K562 (cell line): ENCODE data around the gene HSD17B11. TPM values are rescaled to one million over a fixed set of nuclear protein-coding genes. Genes with fewer than 3 reads are reported as not detected.

Experiments used
- ATAC-seq: fragments of 200-7000 bp; cut with Tn5 transposase; 3 replicates; pipeline ENCODE4 v1.9.1; 2020; ENCODE audit warnings: moderate library complexity
- BruUV-seq: library from RNA; stranded (reverse); fragments of 400-500 nt; replicated peaks from 2 replicates; lab custom pipeline; 2021; lab: Mats Ljungman, UMichigan
- CTCF ChIA-PET: fragments of 300-600 bp; formaldehyde crosslinking; extraction: SDS; loops from one replicate; lab custom pipeline; 2021; ENCODE audit warnings: low intra/inter-chr PET ratio; lab: Yijun Ruan, JAX
- POLR2A ChIA-PET: fragments of 300-600, 350-650 bp; sonication (Branson Sonifier 250); formaldehyde crosslinking; extraction: SDS; loops from one replicate; lab custom pipeline; 2021; ENCODE audit warnings: antibody characterized with exemption, inconsistent platforms; lab: Yijun Ruan, JAX
- DNase-seq, 4 experiments: peaks; one replicate each; pipeline versions ENCODE4 v3.0.0 to v3.0.0-alpha.2; 2011 to 2018; ENCODE audit warnings: low spot score in 3 of 4, mixed read lengths in 3 of 4; ENCODE audit errors: extremely low read depth in 1 of 4
- FAIRE-seq: peaks from 2 replicates; lab custom pipeline; 2011; peaks lifted over from hg19 to GRCh38; lab: Jason Lieb, UNC
- H2AFZ ChIP-seq: 2 replicates; pipeline ENCODE4 v1.6.0; 2011; ENCODE audit warnings: low read depth, low read length, control low read depth, inconsistent platforms
- H3K27ac ChIP-seq: fragments of 200-600 bp; 3 replicates; pipeline ENCODE4 v1.8.0; 2011; ENCODE audit warnings: low read depth, mild to moderate bottlenecking, control low read depth, inconsistent platforms, low read length, moderate library complexity, mixed read lengths; ENCODE audit errors: extremely low read depth
- H3K27me3 ChIP-seq, 2 experiments: fragments of 300-600 bp in 1 of 2; 2 replicates in 1 of 2; 3 replicates in 1 of 2; pipeline versions ENCODE4 v1.6.0 to v1.8.0; 2011; ENCODE audit warnings: inconsistent platforms in 2 of 2, low read length in 2 of 2, mild to moderate bottlenecking in 1 of 2, mixed read lengths in 1 of 2, moderate library complexity in 1 of 2; ENCODE audit not compliant: control insufficient read depth in 2 of 2, insufficient read depth in 2 of 2
- H3K36me3 ChIP-seq: fragments of 300-600 bp; 3 replicates; pipeline ENCODE4 v1.8.0; 2011; ENCODE audit warnings: mild to moderate bottlenecking, low read length, inconsistent platforms; ENCODE audit not compliant: control insufficient read depth, insufficient read depth
- H3K4me1 ChIP-seq, 2 experiments: fragments of 200-600 bp in 1 of 2; replicated peaks in 1 of 2; 2 replicates in 1 of 2; 3 replicates in 1 of 2; pipeline versions ENCODE4 v1.5.1 to v1.8.0; 2011; ENCODE audit warnings: inconsistent platforms in 2 of 2, low read length in 2 of 2, mild to moderate bottlenecking in 1 of 2, mixed read lengths in 1 of 2, moderate library complexity in 1 of 2; ENCODE audit not compliant: control insufficient read depth in 2 of 2, insufficient read depth in 2 of 2
- H3K4me2 ChIP-seq: 2 replicates; pipeline ENCODE4 v1.6.1; 2011; ENCODE audit warnings: low read length, control low read depth, inconsistent platforms, mixed read lengths; ENCODE audit not compliant: insufficient read depth
- H3K4me3 ChIP-seq: fragments of 200-600 bp; sonication (generic), shearing (Covaris generic); 2 replicates; pipeline ENCODE4 v1.5.1; 2016; ENCODE audit warnings: control low read depth, inconsistent platforms
- H3K79me2 ChIP-seq: fragments of 200-600 bp; 3 replicates; pipeline ENCODE4 v1.8.0; 2011; ENCODE audit warnings: low read length, inconsistent platforms; ENCODE audit not compliant: control insufficient read depth, insufficient read depth
- H3K9ac ChIP-seq, 2 experiments: 2 replicates each; pipeline versions ENCODE4 v1.6.0 to v1.6.1; 2011; ENCODE audit warnings: low read depth in 2 of 2, low read length in 2 of 2, control low read depth in 1 of 2, inconsistent platforms in 1 of 2, mild to moderate bottlenecking in 1 of 2, mixed read lengths in 1 of 2; ENCODE audit not compliant: insufficient read depth in 1 of 2
- H3K9me1 ChIP-seq: one replicate; pipeline ENCODE4 v1.6.0; 2011; ENCODE audit warnings: inconsistent platforms, mild to moderate bottlenecking, low read length, moderate library complexity; ENCODE audit not compliant: control insufficient read depth, insufficient read depth
- H3K9me3 ChIP-seq: replicated peaks from 2 replicates; pipeline ENCODE4 v1.5.1; 2011; ENCODE audit warnings: low read depth, low read length, inconsistent platforms; ENCODE audit not compliant: control insufficient read depth, insufficient read depth
- H4K20me1 ChIP-seq: replicated peaks from 2 replicates; pipeline ENCODE4 v1.6.1; 2011; ENCODE audit warnings: low read length, inconsistent platforms, mixed read lengths; ENCODE audit not compliant: control insufficient read depth, insufficient read depth
- BCLAF1 ChIP-seq, 2 experiments: fragments of 450-650 bp in 1 of 2; IDR thresholded peaks; 2 replicates each; pipeline ENCODE4 v1.6.1; 2011 to 2017; ENCODE audit warnings: low read depth in 2 of 2, antibody characterized with exemption in 1 of 2, borderline replicate concordance in 1 of 2, low read length in 1 of 2, mild to moderate bottlenecking in 1 of 2, mixed read lengths in 1 of 2; ENCODE audit not compliant: control insufficient read depth in 1 of 2
- E2F8 ChIP-seq: fragments of 450-650 bp; IDR thresholded peaks from 2 replicates; pipeline ENCODE4 v1.7.1; 2018; ENCODE audit warnings: mild to moderate bottlenecking, low read depth; ENCODE audit not compliant: partially characterized antibody
- HDAC3 ChIP-seq: fragments of 450-650 bp; IDR thresholded peaks from 2 replicates; pipeline ENCODE4 v1.6.1; 2018; ENCODE audit warnings: borderline replicate concordance, mild to moderate bottlenecking, moderate library complexity; ENCODE audit not compliant: partially characterized antibody
- MECOM ChIP-seq: fragments of 250-450 bp; sonication (Bioruptor Pico); IDR thresholded peaks from 2 replicates; pipeline ENCODE4 v1.8.0; 2022; ENCODE audit warnings: inconsistent platforms
- NCOA1 ChIP-seq: fragments of 450-650 bp; IDR thresholded peaks from 2 replicates; pipeline ENCODE4 v1.6.1; 2016; ENCODE audit warnings: low read depth
- NR2C1 ChIP-seq, 2 experiments: fragments of 450-650 bp; IDR thresholded peaks; 2 replicates each; pipeline ENCODE4 v1.6.1; 2017; ENCODE audit warnings: mild to moderate bottlenecking in 2 of 2, antibody characterized with exemption in 1 of 2, inconsistent platforms in 1 of 2, missing compliant biosample characterization in 1 of 2, missing genetic modification characterization in 1 of 2
- PHF8 ChIP-seq: fragments of 200-600 bp; sonication (generic); IDR thresholded peaks from 2 replicates; pipeline ENCODE4 v1.6.1; 2012; ENCODE audit warnings: mixed run types, mild to moderate bottlenecking, inconsistent platforms, low read length, moderate library complexity, borderline replicate concordance
- PHTF2 ChIP-seq: fragments of 250-450 bp; sonication (Bioruptor Pico); IDR thresholded peaks from 2 replicates; pipeline ENCODE4 v1.5.0; 2021; ENCODE audit warnings: mild to moderate bottlenecking
- PRPF4 ChIP-seq: fragments of 200-400 bp; formaldehyde crosslinking; IDR thresholded peaks from one replicate; pipeline ENCODE4 v1.6.1; 2017; ENCODE audit warnings: low read length, low read depth, mild to moderate bottlenecking; ENCODE audit not compliant: insufficient read depth, poor library complexity, severe bottlenecking
- SETDB1 ChIP-seq: IDR thresholded peaks from one replicate; pipeline ENCODE4 v1.6.1; 2012; ENCODE audit warnings: low read length, control low read depth, inconsistent platforms
- WGBS: fragments of 100-300 bp; shearing (Covaris generic); methylation state at CpG from one replicate; pipeline ENCODE4 v1.1.6; 2016; ENCODE audit warnings: low coverage, mixed read lengths; ENCODE audit not compliant: insufficient coverage; ENCODE audit errors: missing lambda C conversion rate; 5-methylcytosine and 5-hydroxymethylcytosine counted together
- in situ Hi-C: fragments of 300-500 bp; cut with MboI; formaldehyde crosslinking; loops from 4 replicates; pipeline ENCODE4 v1.15.0; 2018; ENCODE audit warnings: inconsistent platforms, mixed read lengths
- intact Hi-C: fragments of 100-400 bp; cut with micrococcal nuclease; formaldehyde crosslinking; loops from 2 replicates; pipeline ENCODE4 v1.14.2; 2022
- polyA plus RNA-seq, 8 experiments: library from polyadenylated mRNA; depleted of rRNA in 4 of 8; stranded (reverse) in 5 of 8; unstranded in 3 of 8; fragments of >200 nt; fragmentation: Nextera tagmentation in 2 of 8; fragmentation: Illumina TruSeq in 1 of 8; extraction: Ambion mirVana in 2 of 8; extraction: Trizol in 1 of 8; gene quantifications; 2 replicates each; pipeline versions ENCODE4 v1.2.1 to v1.2.3, GENCODE V29; 2011 to 2014; ENCODE audit warnings: inconsistent platforms in 1 of 8, missing spikeins in 1 of 8
- total RNA-seq, 7 experiments: library from RNA; depleted of rRNA in 6 of 7; stranded (reverse); fragments of >200 nt in 6 of 7; fragmentation: Illumina TruSeq in 2 of 7; extraction: Trizol in 2 of 7; gene quantifications; 2 replicates each; pipeline versions ENCODE4 v1.2.1 to v1.2.3, GENCODE V29; 2011 to 2021; ENCODE audit warnings: low replicate concordance in 1 of 7
- TF ChIP-seq, protein P1 (sequence below): fragments of 250-450 bp; sonication (Bioruptor Pico); IDR thresholded peaks from 2 replicates; pipeline ENCODE4 v1.5.0; 2021
- TF ChIP-seq, protein P2 (sequence below): fragments of 450-650 bp; formaldehyde crosslinking; IDR thresholded peaks from 2 replicates; pipeline ENCODE4 v1.4.0; 2020; ENCODE audit warnings: mild to moderate bottlenecking

HSD17B11 gene
- total and polyA plus RNA-seq, 9 of the 15 experiments (the other 6 are each of a cell fraction or from before 2014, with no cell fraction given) = 26.0 to 108 (median 81.0) TPM

GRCh38 chr4:87391576-87392054, 627 bp upstream of the HSD17B11 start:
- TSS peak; percentile 63 for BruUV-seq
- no peaks in the 10 kb centered on the region for H3K9me1 ChIP-seq
- peak overlapping the region; percentile 92 for H2AFZ ChIP-seq
- intact Hi-C loops = loop anchor here (1.0 to 5.0 kb wide), 2 partner anchors 31 to 76 kb away; partner anchors contain the start of gene NUDT9
- POLR2A ChIA-PET = interaction anchor here (0.6 to 4.6 kb wide), 8 partner anchors 8 to 129 kb away, joined by 3 to 33 read pairs (median 4); partner anchors contain the start of gene NUDT9
- H3K4me1 ChIP-seq = peaks cover 0 to 8% of the 10 kb centered on the region in 2 experiments; a peak in 3 of 5 replicates
- CTCF ChIA-PET = no interaction called here
- in situ Hi-C loops = no loop called here
- 1% methylated on average over 11 of the region's 16 CpGs for WGBS
- H3K79me2 ChIP-seq = peaks cover 44% of the 10 kb centered on the region
- H3K4me3 ChIP-seq = peak overlapping the region; percentile 64
- FAIRE-seq (no peak), DNase-seq (no peak), ATAC-seq (peak; percentile 8)
- H3K4me2 ChIP-seq = peak overlapping the region; percentile 85
- H3K27me3 ChIP-seq = no peaks in the 10 kb centered on the region
- no peaks in the 10 kb centered on the region for H3K9me3 ChIP-seq
- H3K9ac ChIP-seq = peak overlapping the region; percentile 89
- H3K27ac ChIP-seq = peak overlapping the region; percentile 88
- no peaks in the 10 kb centered on the region for H4K20me1 ChIP-seq
- peaks cover 6% of the 10 kb centered on the region for H3K36me3 ChIP-seq
- TF ChIP-seq, protein P1, sequence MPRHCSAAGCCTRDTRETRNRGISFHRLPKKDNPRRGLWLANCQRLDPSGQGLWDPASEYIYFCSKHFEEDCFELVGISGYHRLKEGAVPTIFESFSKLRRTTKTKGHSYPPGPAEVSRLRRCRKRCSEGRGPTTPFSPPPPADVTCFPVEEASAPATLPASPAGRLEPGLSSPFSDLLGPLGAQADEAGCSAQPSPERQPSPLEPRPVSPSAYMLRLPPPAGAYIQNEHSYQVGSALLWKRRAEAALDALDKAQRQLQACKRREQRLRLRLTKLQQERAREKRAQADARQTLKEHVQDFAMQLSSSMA (CRISPR knock-in tag) = no peak
- TF ChIP-seq NCOA1 (no peak), PRPF4 (no peak), HDAC3 (no peak), PHF8 (peak; percentile 14; the same call in 1 of the 2 replicates), BCLAF1 (IDR thresholded peaks at IDR 0.05; ENCODE audit: borderline replicate concordance in 1 of 2, control insufficient read depth in 1 of 2, low read depth in 2 of 2, low read length in 1 of 2) (no peak), MECOM (CRISPR knock-in tag) (peak; percentile 1; the same call in 1 of the 2 replicates), E2F8 (no peak), NR2C1 (IDR thresholded peaks at IDR 0.05) (no peak), NR2C1 (tag; IDR thresholded peaks at IDR 0.05) (no peak), SETDB1 (no peak), PHTF2 (CRISPR knock-in tag) (no peak)
- TF ChIP-seq, protein P2, sequence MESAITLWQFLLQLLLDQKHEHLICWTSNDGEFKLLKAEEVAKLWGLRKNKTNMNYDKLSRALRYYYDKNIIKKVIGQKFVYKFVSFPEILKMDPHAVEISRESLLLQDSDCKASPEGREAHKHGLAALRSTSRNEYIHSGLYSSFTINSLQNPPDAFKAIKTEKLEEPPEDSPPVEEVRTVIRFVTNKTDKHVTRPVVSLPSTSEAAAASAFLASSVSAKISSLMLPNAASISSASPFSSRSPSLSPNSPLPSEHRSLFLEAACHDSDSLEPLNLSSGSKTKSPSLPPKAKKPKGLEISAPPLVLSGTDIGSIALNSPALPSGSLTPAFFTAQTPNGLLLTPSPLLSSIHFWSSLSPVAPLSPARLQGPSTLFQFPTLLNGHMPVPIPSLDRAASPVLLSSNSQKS (CRISPR knock-in tag) = no peak
